NT2/D1 (cell line): ENCODE data around the gene C10orf88.

ENCODE experiments used
- SUZ12 ChIP-seq: IDR thresholded peaks from 2 replicates; pipeline ENCODE4 v1.6.1; 2011; ENCODE audit not compliant: insufficient read length, insufficient read depth; ENCODE audit errors: extremely low read depth
- YY1 ChIP-seq: IDR thresholded peaks from 2 replicates; pipeline ENCODE4 v1.6.1; 2011; ENCODE audit not compliant: insufficient read length, insufficient read depth
- ZNF274 ChIP-seq: IDR thresholded peaks from 2 replicates; pipeline ENCODE4 v1.6.1; 2011; ENCODE audit warnings: mild to moderate bottlenecking, low read depth, low read length

DNA sequence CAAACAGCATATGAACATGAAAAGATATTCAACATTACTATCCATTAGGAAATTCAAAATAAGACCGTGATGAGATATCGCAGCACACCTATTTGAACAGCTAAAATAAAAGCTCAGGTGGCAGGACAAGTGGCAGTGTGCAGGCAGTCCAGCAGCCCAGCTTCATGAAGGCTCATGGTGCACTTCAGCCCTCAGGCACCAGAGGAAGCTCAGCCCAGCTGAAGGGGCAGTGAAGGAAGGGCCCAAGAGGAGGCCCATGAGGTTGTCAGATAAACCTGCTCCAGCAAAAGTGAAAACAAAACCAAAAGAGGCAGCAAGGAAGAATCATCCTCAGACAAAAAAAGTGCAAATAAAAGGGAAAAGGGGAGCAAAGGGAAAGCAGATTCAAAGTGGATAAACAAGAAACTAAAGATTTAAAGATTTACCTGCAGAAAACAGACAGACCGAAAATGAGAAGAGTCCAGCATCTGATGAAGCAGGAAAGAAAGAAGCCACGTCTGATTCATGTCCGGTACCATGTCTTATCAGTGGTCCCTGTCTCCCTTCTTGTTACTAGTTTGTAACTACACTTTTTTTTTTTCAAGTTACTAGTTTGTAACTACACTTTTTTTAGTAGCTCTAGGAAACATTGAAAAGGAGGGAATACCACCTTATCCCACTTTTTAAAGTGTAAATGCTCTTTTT lies 59.6 kb downstream of the C10orf88 start:
- TF ChIP-seq YY1 (no peak), SUZ12 (no peak), ZNF274 (no peak)
